CD14-positive monocyte (primary cell): ENCODE data around the gene RAB11B. TPM values are rescaled to one million over a fixed set of nuclear protein-coding genes. Genes with fewer than 3 reads are reported as not detected.

Experiments
- DNase-seq, 3 donors: peaks; one replicate each; pipeline ENCODE4 v3.0.0-alpha.2; 2011 to 2022
- H2AFZ ChIP-seq: 2 replicates; pipeline ENCODE4 v1.6.0; 2012; ENCODE audit warnings: mild to moderate bottlenecking, low read depth, low read length, inconsistent platforms; ENCODE audit not compliant: insufficient read depth, poor library complexity, severe bottlenecking
- H3K27ac ChIP-seq, 2 donors: 1 replicate in 1 of 2; 2 replicates in 1 of 2; pipeline ENCODE4 v1.5.1; 2012 to 2013; ENCODE audit warnings: low read length in 2 of 2, control low read depth in 1 of 2, inconsistent platforms in 1 of 2, low read depth in 1 of 2, mild to moderate bottlenecking in 1 of 2
- H3K27me3 ChIP-seq, 2 donors: one replicate each; pipeline versions ENCODE4 v1.6.0 to v1.6.1; 2011 to 2013; ENCODE audit warnings: low read length in 2 of 2; ENCODE audit not compliant: control insufficient read depth in 2 of 2, insufficient read depth in 2 of 2
- H3K36me3 ChIP-seq, 2 donors: replicated peaks in 1 of 2; 1 replicate in 1 of 2; 2 replicates in 1 of 2; pipeline versions ENCODE4 v1.5.1 to v1.6.1; 2012 to 2013; ENCODE audit warnings: low read length in 2 of 2, control low read depth in 1 of 2, inconsistent platforms in 1 of 2, mild to moderate bottlenecking in 1 of 2; ENCODE audit not compliant: insufficient read depth in 2 of 2, control insufficient read depth in 1 of 2
- H3K4me1 ChIP-seq, 2 donors: 1 replicate in 1 of 2; 2 replicates in 1 of 2; pipeline versions ENCODE4 v1.5.1 to v1.6.1; 2012 to 2013; ENCODE audit warnings: low read length in 2 of 2, control low read depth in 1 of 2, inconsistent platforms in 1 of 2, mild to moderate bottlenecking in 1 of 2, moderate library complexity in 1 of 2; ENCODE audit not compliant: insufficient read depth in 2 of 2, control insufficient read depth in 1 of 2
- H3K4me2 ChIP-seq: replicated peaks from 2 replicates; pipeline ENCODE3; 2012; ENCODE audit warnings: low read length, moderate library complexity, mild to moderate bottlenecking; ENCODE audit not compliant: poor library complexity, severe bottlenecking; ENCODE audit errors: extremely low read depth
- H3K4me3 ChIP-seq, 3 experiments: fragments of 200-600 bp in 1 of 3; sonication (generic) in 1 of 3; replicated peaks in 1 of 3; 1 replicate in 2 of 3; 2 replicates in 1 of 3; pipeline ENCODE4 v1.5.1; 2011 to 2013; ENCODE audit warnings: low read length in 3 of 3, mild to moderate bottlenecking in 3 of 3, control low read depth in 2 of 3, low read depth in 2 of 3, inconsistent platforms in 1 of 3, moderate library complexity in 1 of 3
- H3K79me2 ChIP-seq: 2 replicates; pipeline ENCODE4 v1.6.0; 2012; ENCODE audit warnings: mild to moderate bottlenecking, control low read depth, inconsistent platforms, low read length, moderate library complexity; ENCODE audit not compliant: insufficient read depth
- H3K9ac ChIP-seq: 2 replicates; pipeline ENCODE4 v1.6.0; 2017; ENCODE audit warnings: low read length, mild to moderate bottlenecking; ENCODE audit not compliant: insufficient read depth, poor library complexity, severe bottlenecking
- H3K9me3 ChIP-seq, 2 donors: replicated peaks in 1 of 2; 1 replicate in 1 of 2; 2 replicates in 1 of 2; pipeline versions ENCODE4 v1.5.1 to v1.6.1; 2012 to 2013; ENCODE audit warnings: low read length in 2 of 2, control low read depth in 1 of 2; ENCODE audit not compliant: control insufficient read depth in 1 of 2, insufficient read depth in 1 of 2
- H4K20me1 ChIP-seq: 2 replicates; pipeline ENCODE4 v1.6.0; 2012; ENCODE audit warnings: mild to moderate bottlenecking, low read length, control low read depth, moderate library complexity; ENCODE audit not compliant: insufficient read depth
- H3K27ac Mint-ChIP-seq, 7 donors: one replicate each; pipeline ENCODE4 v1.8.0; 2020; ENCODE audit warnings: mild to moderate bottlenecking in 7 of 7, mixed read lengths in 7 of 7, moderate library complexity in 6 of 7, inconsistent platforms in 2 of 7
- H3K27me3 Mint-ChIP-seq, 3 donors: one replicate each; pipeline ENCODE4 v1.8.0; 2021 to 2022; ENCODE audit warnings: low read depth in 3 of 3, mild to moderate bottlenecking in 3 of 3, mixed read lengths in 3 of 3, moderate library complexity in 3 of 3, inconsistent platforms in 1 of 3
- H3K36me3 Mint-ChIP-seq, 2 donors: one replicate each; pipeline ENCODE4 v1.8.0; 2020; ENCODE audit warnings: mixed read lengths in 2 of 2, inconsistent platforms in 1 of 2, mild to moderate bottlenecking in 1 of 2
- H3K4me1 Mint-ChIP-seq: one replicate; pipeline ENCODE4 v1.8.0; 2020; ENCODE audit warnings: mild to moderate bottlenecking, mixed read lengths
- H3K4me3 Mint-ChIP-seq, 2 donors: one replicate each; pipeline ENCODE4 v1.8.0; 2020; ENCODE audit warnings: mild to moderate bottlenecking in 2 of 2, mixed read lengths in 2 of 2, moderate library complexity in 1 of 2
- H3K9me3 Mint-ChIP-seq, 7 donors: one replicate each; pipeline ENCODE4 v1.8.0; 2020 to 2022; ENCODE audit warnings: mixed read lengths in 7 of 7, mild to moderate bottlenecking in 6 of 7, moderate library complexity in 6 of 7, inconsistent platforms in 2 of 7
- CTCF ChIP-seq: fragments of 200-600 bp; IDR thresholded peaks from one replicate; pipeline ENCODE4 v1.8.0; 2022; ENCODE audit warnings: antibody characterized with exemption, mild to moderate bottlenecking
- WGBS: methylation state at CpG from one replicate; pipeline ENCODE4 v1.1.5; 2013; ENCODE audit warnings: missing lambda C conversion rate; ENCODE audit not compliant: insufficient coverage; 5-methylcytosine and 5-hydroxymethylcytosine counted together
- intact Hi-C, 2 donors: fragments of 100-400 bp; cut with micrococcal nuclease; formaldehyde crosslinking; loops; one replicate each; pipeline versions ENCODE4 v1.15.0 to v1.15.1; 2023
- polyA plus RNA-seq, 3 donors: library from polyadenylated mRNA; depleted of rRNA in 1 of 3; unstranded in 2 of 3; stranded (reverse) in 1 of 3; fragments of 300-500 nt in 2 of 3; fragments of >200 nt in 1 of 3; fragmentation: Illumina TruSeq in 2 of 3; gene quantifications; 1 replicate in 2 of 3; 2 replicates in 1 of 3; pipeline ENCODE4 v1.2.3, GENCODE V29; 2012 to 2021

Gene RAB11B
- polyA plus RNA-seq, 3 donors: 36.5 to 128 (median 45.4) TPM

DNA sequence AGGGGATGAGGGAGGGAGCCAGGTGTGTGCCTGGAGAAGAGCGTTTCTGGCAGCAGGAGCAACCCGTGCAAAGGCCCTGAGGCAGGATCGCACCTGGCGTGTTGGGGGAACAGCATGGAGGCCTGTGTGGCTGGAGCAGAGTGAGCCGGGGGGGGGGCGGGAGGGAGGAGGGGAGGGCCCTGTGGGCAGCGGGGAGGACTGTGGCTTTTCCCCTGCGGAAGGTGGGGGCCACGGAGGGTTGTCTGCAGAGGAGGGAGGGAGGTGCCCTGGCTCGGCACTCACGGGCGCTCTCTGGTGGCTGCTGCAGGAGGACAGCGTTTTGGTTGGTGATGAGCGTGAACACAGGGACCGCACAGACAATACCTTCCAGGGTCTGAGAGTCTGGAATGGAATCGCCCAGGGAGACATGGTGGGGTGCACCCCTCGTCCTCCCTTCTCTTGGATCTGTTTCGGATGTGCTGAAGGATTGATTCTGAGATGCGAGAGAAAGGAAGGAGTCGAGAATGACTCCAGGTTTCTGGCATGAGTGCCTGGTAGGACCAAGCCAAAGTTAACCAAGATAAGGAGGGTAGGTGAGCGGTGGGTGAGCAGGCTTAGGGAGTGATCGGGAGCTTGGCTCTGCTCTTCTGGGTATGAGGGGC, 6.5 kb downstream of the RAB11B start:
- intact Hi-C loops: loop anchor here (1.0 to 5.0 kb wide), 2 partner anchors 39 to 42 kb away; no protein-coding TSS in a partner anchor
- TF ChIP-seq CTCF: peak; percentile 57
- Mint-ChIP-seq H3K27me3 (peaks cover 0 to 1% (median 0%) of the 10 kb centered on the region in 3 donors), H3K9me3 (no peaks in the 10 kb centered on the region), H3K4me1 (peaks cover 7% of the 10 kb centered on the region), H3K36me3 (peaks cover 32 to 66% of the 10 kb centered on the region in 2 donors), H3K27ac (peak overlapping the region in 4 of 7 donors; percentile 14 to 26 (median 20)), H3K4me3 (no peak overlapping the region)
- no peaks in the 10 kb centered on the region for H3K9me3 ChIP-seq
- 60% methylated on average over 18 of the region's 22 CpGs for WGBS
- H3K27me3 ChIP-seq: no peaks in the 10 kb centered on the region
- no peak overlapping the region for H3K4me3 ChIP-seq
- H3K36me3 ChIP-seq: peaks cover 10 to 25% of the 10 kb centered on the region in 2 donors
- peaks cover 86% of the 10 kb centered on the region for H4K20me1 ChIP-seq
- no peak overlapping the region for H2AFZ ChIP-seq
- H3K27ac ChIP-seq: no peak overlapping the region
- H3K4me1 ChIP-seq: peaks cover 4% of the 10 kb centered on the region in 2 donors
- no peak overlapping the region for H3K9ac ChIP-seq
- no peak overlapping the region for H3K4me2 ChIP-seq
- peak; percentile 37 to 49 (median 43) for DNase-seq
- peaks cover 77% of the 10 kb centered on the region for H3K79me2 ChIP-seq

GRCh38 chr19:8397271-8397670, 7.1 kb downstream of the RAB11B start:
- Mint-ChIP-seq H3K27me3 (peaks cover 0 to 1% (median 0%) of the 10 kb centered on the region in 3 donors), H3K27ac (peak overlapping the region in 2 of 7 donors; percentile 22 to 42), H3K4me3 (no peak overlapping the region), H3K4me1 (peaks cover 2% of the 10 kb centered on the region), H3K36me3 (peaks cover 38 to 72% of the 10 kb centered on the region in 2 donors), H3K9me3 (no peaks in the 10 kb centered on the region)
- Histone ChIP-seq H3K79me2 (peaks cover 71% of the 10 kb centered on the region), H3K27me3 (no peaks in the 10 kb centered on the region), H3K4me1 (no peaks in the 10 kb centered on the region), H2AFZ (no peak overlapping the region), H3K9ac (no peak overlapping the region), H3K4me3 (no peak overlapping the region), H4K20me1 (peaks cover 81% of the 10 kb centered on the region), H3K27ac (no peak overlapping the region), H3K4me2 (no peak overlapping the region), H3K36me3 (peaks cover 15 to 31% of the 10 kb centered on the region in 2 donors), H3K9me3 (no peaks in the 10 kb centered on the region)
- 80% methylated on average over 7 of the region's 7 CpGs for WGBS
- no peak for TF ChIP-seq CTCF
- intact Hi-C loops: loop anchor here in 1 of 2 donors (5.0 kb wide), 1 partner anchor 40 kb away; no protein-coding TSS in a partner anchor
- DNase-seq: no peak
